ENCODE results near the gene TLL2.

The TLL2 gene

GRCh38 chr10:96540240-96540639 is 26.5 kb upstream of the TLL2 start:
- Histone ChIP-seq H3K4me3 (no peak overlapping the region), H3K36me3 (ENCODE audit: insufficient read depth, low read length) (peaks cover 18% of the 10 kb centered on the region), H3K9ac (ENCODE audit: insufficient read length) (no peak overlapping the region), H3K9me3 (ENCODE audit: low read depth, low read length) (no peaks in the 10 kb centered on the region), H3K27ac (no peak overlapping the region)
- TF ChIP-seq EZH2 (IDR thresholded peaks at IDR 0.05): no peak
- no peak for TF ChIP-seq POLR2AphosphoS5 (IDR thresholded peaks at IDR 0.05; ENCODE audit: borderline replicate concordance, low read depth, low read length)
- TF ChIP-seq FOXP2 (optimal IDR thresholded peaks at IDR 0.05; ENCODE audit: control extremely low read depth, extremely low read length, insufficient read depth): no peak
- DNase-seq (ENCODE audit: low read depth, low spot score): no peak

GRCh38 chr10:96538683-96539082 is 25.0 kb upstream of the TLL2 start:
- Histone ChIP-seq H3K36me3 (ENCODE audit: insufficient read depth, low read length) (peaks cover 15% of the 10 kb centered on the region), H3K27ac (no peak overlapping the region), H3K4me3 (no peak overlapping the region), H3K9me3 (ENCODE audit: low read depth, low read length) (no peaks in the 10 kb centered on the region), H3K9ac (ENCODE audit: insufficient read length) (no peak overlapping the region)
- no peak for DNase-seq (ENCODE audit: low read depth, low spot score)
- no peak for TF ChIP-seq FOXP2 (optimal IDR thresholded peaks at IDR 0.05; ENCODE audit: control extremely low read depth, extremely low read length, insufficient read depth)
- no peak for TF ChIP-seq EZH2 (IDR thresholded peaks at IDR 0.05)
- TF ChIP-seq POLR2AphosphoS5 (IDR thresholded peaks at IDR 0.05; ENCODE audit: borderline replicate concordance, low read depth, low read length): no peak

- peaks cover 14% of the 10 kb centered on the region for H3K36me3 ChIP-seq (ENCODE audit: insufficient read depth, low read length)
- TF ChIP-seq POLR2AphosphoS5 (IDR thresholded peaks at IDR 0.05; ENCODE audit: borderline replicate concordance, low read depth, low read length): no peak
- TF ChIP-seq FOXP2 (optimal IDR thresholded peaks at IDR 0.05; ENCODE audit: control extremely low read depth, extremely low read length, insufficient read depth): no peak
- no peak for TF ChIP-seq EZH2 (IDR thresholded peaks at IDR 0.05)
- H3K27ac ChIP-seq: no peak overlapping the region
- H3K4me3 ChIP-seq: no peak overlapping the region
- no peak for DNase-seq (ENCODE audit: low read depth, low spot score)
- no peak overlapping the region for H3K9ac ChIP-seq (ENCODE audit: insufficient read length)
- no peaks in the 10 kb centered on the region for H3K9me3 ChIP-seq (ENCODE audit: low read depth, low read length)
These were observed 22.4 kb upstream of the TLL2 start for GRCh38 chr10:96536129-96536528.

GRCh38 chr10:96532523-96532922 is 18.8 kb upstream of the TLL2 start:
- DNase-seq (ENCODE audit: low read depth, low spot score): no peak
- no peaks in the 10 kb centered on the region for H3K9me3 ChIP-seq (ENCODE audit: low read depth, low read length)
- H3K27ac ChIP-seq: no peak overlapping the region
- H3K4me3 ChIP-seq: no peak overlapping the region
- peaks cover 5% of the 10 kb centered on the region; the same call in 1 of the 2 replicates for H3K36me3 ChIP-seq (ENCODE audit: insufficient read depth, low read length)
- no peak overlapping the region for H3K9ac ChIP-seq (ENCODE audit: insufficient read length)
- no peak for TF ChIP-seq POLR2AphosphoS5 (IDR thresholded peaks at IDR 0.05; ENCODE audit: borderline replicate concordance, low read depth, low read length)
- no peak for TF ChIP-seq EZH2 (IDR thresholded peaks at IDR 0.05)
- no peak for TF ChIP-seq FOXP2 (optimal IDR thresholded peaks at IDR 0.05; ENCODE audit: control extremely low read depth, extremely low read length, insufficient read depth)

- DNase-seq (ENCODE audit: low read depth, low spot score): no peak
- H3K4me3 ChIP-seq: no peak overlapping the region
- H3K9me3 ChIP-seq (ENCODE audit: low read depth, low read length): no peaks in the 10 kb centered on the region
- H3K27ac ChIP-seq: no peak overlapping the region
- TF ChIP-seq FOXP2 (optimal IDR thresholded peaks at IDR 0.05; ENCODE audit: control extremely low read depth, extremely low read length, insufficient read depth) (no peak), EZH2 (IDR thresholded peaks at IDR 0.05) (no peak), POLR2AphosphoS5 (IDR thresholded peaks at IDR 0.05; ENCODE audit: borderline replicate concordance, low read depth, low read length) (no peak)
- H3K9ac ChIP-seq (ENCODE audit: insufficient read length): no peak overlapping the region
- H3K36me3 ChIP-seq (ENCODE audit: insufficient read depth, low read length): peaks cover 14% of the 10 kb centered on the region; the same call in 1 of the 2 replicates
These were observed 16.0 kb upstream of the TLL2 start for GRCh38 chr10:96529634-96530279.

GRCh38 chr10:96524741-96525140 is 11.0 kb upstream of the TLL2 start:
- DNase-seq (ENCODE audit: low read depth, low spot score): no peak
- Histone ChIP-seq H3K4me3 (no peak overlapping the region), H3K9ac (ENCODE audit: insufficient read length) (no peak overlapping the region), H3K36me3 (ENCODE audit: insufficient read depth, low read length) (peaks cover 25% of the 10 kb centered on the region; the same call in 1 of the 2 replicates), H3K9me3 (ENCODE audit: low read depth, low read length) (no peaks in the 10 kb centered on the region), H3K27ac (no peak overlapping the region)
- no peak for TF ChIP-seq FOXP2 (optimal IDR thresholded peaks at IDR 0.05; ENCODE audit: control extremely low read depth, extremely low read length, insufficient read depth)

- no peak overlapping the region for H3K4me3 ChIP-seq
- no peak for TF ChIP-seq POLR2AphosphoS5 (IDR thresholded peaks at IDR 0.05; ENCODE audit: borderline replicate concordance, low read depth, low read length)
- no peak for TF ChIP-seq EZH2 (IDR thresholded peaks at IDR 0.05)
- TF ChIP-seq FOXP2 (optimal IDR thresholded peaks at IDR 0.05; ENCODE audit: control extremely low read depth, extremely low read length, insufficient read depth): no peak
- no peak overlapping the region for H3K9ac ChIP-seq (ENCODE audit: insufficient read length)
- no peak for DNase-seq (ENCODE audit: low read depth, low spot score)
- H3K9me3 ChIP-seq (ENCODE audit: low read depth, low read length): no peaks in the 10 kb centered on the region
- H3K36me3 ChIP-seq (ENCODE audit: insufficient read depth, low read length): peaks cover 11% of the 10 kb centered on the region; the same call in 1 of the 2 replicates
- no peak overlapping the region for H3K27ac ChIP-seq
These were observed 3.6 kb upstream of the TLL2 start for GRCh38 chr10:96517284-96517683.

GRCh38 chr10:96516337-96516736 is 2.6 kb upstream of the TLL2 start:
- Histone ChIP-seq H3K4me3 (no peak overlapping the region), H3K9ac (ENCODE audit: insufficient read length) (no peak overlapping the region), H3K9me3 (ENCODE audit: low read depth, low read length) (no peaks in the 10 kb centered on the region), H3K27ac (no peak overlapping the region), H3K36me3 (ENCODE audit: insufficient read depth, low read length) (peaks cover 5% of the 10 kb centered on the region; the same call in 1 of the 2 replicates)
- DNase-seq (ENCODE audit: low read depth, low spot score): no peak
- TF ChIP-seq FOXP2 (optimal IDR thresholded peaks at IDR 0.05; ENCODE audit: control extremely low read depth, extremely low read length, insufficient read depth): no peak

- Histone ChIP-seq H3K9ac (ENCODE audit: insufficient read length) (no peak overlapping the region), H3K9me3 (ENCODE audit: low read depth, low read length) (no peaks in the 10 kb centered on the region), H3K4me3 (peak overlapping the region; percentile 72), H3K36me3 (ENCODE audit: insufficient read depth, low read length) (no peaks in the 10 kb centered on the region), H3K27ac (no peak overlapping the region)
- TF ChIP-seq EZH2 (IDR thresholded peaks at IDR 0.05) (no peak), POLR2AphosphoS5 (IDR thresholded peaks at IDR 0.05; ENCODE audit: borderline replicate concordance, low read depth, low read length) (no peak), FOXP2 (optimal IDR thresholded peaks at IDR 0.05; ENCODE audit: control extremely low read depth, extremely low read length, insufficient read depth) (no peak)
- no peak for DNase-seq (ENCODE audit: low read depth, low spot score)
These were observed 425 bp downstream of the TLL2 start for GRCh38 chr10:96513305-96513697.
